Limb (tissue), 2 donors: ENCODE data around the gene REXO1.
A peak's percentile ranks its signal among the peaks of the same experiment; 100 is the strongest.

Source experiments
- DNase-seq, 2 donors: peaks; one replicate each; pipeline ENCODE4 v3.0.0-alpha.2; 2016; ENCODE audit errors: extremely low spot score in 2 of 2

Gene REXO1

DNA sequence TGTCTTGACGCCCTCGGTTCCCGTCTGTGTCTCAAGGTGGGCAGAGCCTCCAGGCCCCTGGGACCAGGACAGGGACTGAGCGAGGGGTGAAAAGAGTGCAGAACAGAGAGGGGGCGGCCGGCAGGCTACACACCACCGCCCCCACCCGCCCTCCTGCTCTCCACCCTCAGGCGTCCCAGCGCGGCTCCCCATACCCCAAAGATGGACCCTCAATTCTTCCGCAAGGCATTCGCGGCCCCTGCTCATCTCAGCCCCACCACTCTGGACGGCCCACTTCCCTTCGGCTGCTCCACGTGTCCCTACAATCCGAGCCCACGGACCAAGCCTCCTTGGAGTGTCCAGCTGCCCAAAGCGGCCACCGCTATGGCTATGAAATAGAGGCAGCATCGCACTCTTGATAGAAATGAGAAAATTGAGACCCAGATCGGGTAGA lies 13.3 kb upstream of the REXO1 start:
- no peak for DNase-seq

DNA sequence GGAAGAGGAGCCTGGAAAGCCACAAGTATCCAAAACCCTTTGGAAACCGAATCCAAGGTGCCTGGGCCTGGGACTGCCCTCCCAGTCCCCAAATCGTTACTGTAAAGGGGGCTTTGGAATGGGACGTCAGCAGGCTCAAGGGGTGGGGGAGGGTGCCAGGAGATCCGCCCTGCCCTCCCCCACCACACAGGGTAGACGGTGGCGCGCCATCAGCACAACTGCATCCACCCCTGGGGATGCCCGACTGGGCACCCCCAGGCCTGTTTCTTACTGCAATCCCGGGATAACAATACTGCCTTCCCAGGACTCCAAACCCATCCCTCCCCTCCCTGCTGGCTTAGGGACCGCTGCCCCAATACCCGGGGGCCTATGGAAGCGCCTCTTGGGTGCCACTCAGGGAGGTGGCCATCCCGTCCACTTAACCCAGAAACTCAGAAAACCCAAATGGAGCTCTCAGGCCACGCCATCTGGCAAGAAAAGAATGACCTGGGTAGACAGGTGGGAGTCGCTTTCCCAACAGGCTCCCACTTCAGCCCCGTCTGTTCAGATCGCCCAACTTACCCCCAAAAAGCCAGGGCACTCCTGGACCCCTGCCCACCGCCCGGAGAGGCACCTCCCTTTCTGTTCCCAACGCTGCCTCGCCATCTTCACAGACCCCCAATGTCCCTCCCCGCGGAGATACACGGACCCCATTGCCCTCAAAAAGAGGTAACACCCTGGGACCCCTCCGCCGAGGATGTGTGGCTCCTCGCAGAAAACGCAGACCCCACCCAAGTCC lies 12.7 kb upstream of the REXO1 start:
- no peak for DNase-seq

DNA sequence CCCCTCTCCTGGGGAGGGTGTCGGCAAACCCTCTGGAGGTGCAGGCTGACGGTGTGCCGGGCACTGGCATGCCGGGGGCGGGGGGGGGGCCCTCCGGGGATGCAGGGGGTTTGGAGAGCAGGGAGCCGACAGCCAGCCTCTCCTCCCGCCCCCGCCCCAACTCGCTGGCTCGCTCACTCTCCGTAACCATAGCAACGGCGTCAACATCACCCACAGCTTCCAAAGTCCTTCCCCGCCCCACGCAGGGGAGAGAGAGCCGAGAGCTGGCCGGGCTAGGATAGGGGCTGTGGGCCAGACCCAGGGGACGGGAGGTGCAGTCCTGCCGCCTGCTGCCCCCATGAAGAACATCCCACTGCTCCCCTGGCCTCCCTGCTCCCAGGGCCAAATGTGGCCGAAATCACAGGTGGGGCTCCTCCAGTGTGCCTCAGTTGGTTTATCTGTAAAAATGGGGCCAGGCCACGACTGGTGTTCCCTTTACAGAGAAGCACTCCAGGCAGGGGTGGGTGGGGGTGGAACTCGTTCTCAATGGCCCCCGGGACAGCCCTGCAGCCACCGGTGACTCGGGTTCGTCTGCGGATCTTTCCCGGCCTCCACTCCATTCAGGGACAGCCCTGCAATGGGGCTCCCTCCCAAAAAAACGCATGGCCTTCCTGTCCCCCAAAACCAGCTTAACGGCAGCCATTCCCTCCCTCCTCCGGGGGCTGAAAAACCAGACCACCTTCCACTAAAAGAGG lies 11.9 kb upstream of the REXO1 start:
- DNase-seq: peak; percentile 87

DNA sequence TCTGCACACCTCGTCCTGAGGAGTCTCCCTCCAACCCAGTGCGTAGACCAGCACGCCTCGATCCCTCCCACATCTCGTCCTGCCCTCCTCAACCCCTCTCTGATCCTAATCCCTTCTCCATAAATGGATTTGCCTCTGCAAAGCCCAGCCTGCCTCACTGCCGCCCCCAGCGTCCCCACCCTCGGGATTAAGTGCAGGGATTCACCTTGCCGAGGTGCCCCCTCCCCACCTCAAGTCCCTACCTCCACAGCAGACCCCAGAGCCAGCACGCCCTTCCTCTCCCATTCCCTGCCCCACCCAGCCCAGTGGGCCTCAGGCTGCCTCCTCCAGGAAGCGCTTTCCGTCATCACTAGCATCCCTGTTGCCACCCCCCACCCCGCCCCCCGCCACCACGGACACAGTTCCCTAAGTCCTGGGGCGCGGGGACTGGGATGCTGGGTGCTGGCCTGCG lies 11.1 kb upstream of the REXO1 start:
- no peak for DNase-seq

DNA sequence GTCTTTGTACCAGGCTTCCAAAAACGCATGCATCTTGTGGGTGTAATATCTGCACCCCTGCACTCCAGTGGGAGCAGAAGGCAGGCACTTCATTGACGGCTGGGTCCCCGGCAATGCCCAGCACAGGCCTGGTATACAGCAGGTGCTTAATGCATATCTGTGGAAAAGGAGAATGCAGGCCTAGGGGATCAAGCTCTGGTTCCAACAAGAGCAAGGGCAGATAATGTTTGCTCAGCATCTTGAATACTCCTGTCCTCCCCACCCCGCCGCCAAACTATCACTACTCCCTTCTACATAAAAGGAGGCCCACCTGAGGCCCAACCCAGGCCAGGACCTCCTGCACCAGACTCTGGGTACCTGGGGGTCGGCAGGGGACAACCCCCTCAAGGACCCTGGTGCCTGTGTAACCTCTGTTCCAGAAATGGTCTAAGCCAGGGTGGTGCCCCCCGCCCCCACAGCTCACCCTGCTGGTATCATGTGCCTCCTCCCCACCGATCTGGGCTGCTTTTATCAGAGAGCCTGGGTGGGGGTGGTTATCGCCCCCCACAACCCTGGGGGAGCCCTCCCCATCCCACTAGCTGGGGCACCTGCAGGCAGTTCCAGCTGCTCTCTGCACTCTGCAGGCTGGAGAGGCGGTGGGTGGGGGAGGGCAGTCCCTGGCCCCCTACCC lies 10.3 kb upstream of the REXO1 start:
- no peak for DNase-seq

DNA sequence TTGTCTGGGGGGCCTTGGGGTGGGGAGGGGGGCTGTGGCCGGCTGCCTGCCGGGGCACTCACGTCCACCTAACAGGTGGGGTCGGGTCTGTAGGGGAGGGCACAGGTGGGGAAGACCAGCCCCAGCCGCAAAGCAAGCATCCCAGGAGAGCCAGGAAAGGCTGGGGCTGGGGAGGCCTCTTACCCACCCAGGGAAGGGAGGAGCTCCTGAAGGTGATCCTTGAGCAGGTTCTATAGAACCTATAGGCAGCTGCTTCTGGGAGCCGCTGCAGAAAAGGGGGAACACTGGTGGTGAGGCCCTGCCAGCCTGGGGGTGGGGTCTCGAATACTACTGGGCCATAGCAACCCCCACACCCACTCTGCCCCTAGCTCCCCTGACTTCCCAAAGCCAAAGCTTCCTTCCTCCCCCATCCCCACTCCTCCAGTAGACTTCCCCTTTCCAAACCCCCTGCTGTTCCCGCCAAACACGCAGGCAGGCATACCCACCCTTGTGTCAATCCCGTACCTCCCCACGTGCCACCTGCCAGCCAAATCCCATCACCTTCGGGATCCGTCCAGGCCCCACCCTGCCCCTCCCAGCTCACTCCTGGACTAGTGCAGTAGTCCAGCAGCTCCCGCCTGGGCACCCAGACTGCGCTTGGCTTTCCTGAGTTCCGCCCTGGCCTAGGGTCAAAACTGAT lies 9.5 kb upstream of the REXO1 start:
- no peak for DNase-seq

DNA sequence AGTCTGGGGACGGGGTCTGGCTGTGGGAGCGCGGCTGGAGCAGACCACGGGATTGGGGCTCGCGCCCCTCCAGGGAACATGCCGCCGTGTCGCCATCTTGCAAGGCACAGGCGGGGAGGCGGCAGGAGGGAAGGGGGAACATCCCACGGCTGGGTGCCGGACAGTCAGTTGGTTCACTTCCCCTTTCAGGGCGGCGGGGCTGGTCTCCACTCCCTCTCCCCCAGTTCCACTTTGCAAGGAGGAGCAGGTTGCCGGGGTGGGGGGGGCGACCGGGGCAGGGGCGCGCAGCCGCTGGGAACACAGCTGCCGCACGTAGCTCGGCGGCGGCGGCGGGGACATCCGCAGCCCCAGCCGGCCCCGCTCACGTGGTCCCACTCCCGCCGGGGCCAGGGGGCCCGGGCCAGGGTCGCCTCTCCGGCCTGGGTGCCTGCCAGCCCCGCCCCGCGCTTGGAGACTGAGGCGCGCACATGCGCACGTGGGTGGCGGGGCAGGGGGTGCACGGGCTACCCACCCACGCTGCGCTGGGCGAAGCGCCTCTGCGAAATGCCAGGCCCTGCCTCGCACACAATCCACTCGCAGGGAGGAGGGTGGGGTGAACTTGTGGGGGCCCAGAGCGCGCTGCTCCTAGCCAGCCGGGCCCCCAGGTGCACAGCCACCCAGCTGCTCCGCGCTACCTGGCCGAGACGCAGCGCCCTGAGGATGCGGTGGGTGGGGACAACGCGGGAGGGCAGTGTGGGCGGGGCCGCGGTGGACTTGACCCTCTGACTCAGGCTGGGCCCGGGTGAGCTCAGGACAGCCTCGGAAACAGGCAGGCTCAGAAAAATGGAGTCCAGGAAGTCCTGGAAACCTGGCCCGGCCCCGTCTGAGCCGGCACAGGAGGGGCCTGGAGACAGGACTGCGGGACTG lies 8.7 kb upstream of the REXO1 start:
- peak; percentile 54 to 81 for DNase-seq

DNA sequence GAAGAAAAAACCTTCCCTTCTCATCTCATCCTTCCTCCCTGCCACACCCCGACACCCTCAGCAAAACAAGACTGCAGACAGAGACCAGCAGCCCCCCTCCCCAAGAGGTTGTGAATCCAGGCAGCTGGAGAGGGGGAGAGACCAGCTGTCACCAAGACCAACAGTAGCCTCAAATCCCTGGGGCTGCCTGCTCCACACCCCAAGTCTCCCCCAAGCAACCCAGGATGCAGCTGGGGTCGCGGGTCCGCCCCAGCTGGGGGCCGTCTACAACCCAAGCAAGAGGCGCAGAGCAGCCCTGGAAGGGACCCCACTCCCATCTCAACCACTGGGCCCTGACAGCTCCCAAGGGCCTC lies 8.0 kb upstream of the REXO1 start:
- no peak for DNase-seq

DNA sequence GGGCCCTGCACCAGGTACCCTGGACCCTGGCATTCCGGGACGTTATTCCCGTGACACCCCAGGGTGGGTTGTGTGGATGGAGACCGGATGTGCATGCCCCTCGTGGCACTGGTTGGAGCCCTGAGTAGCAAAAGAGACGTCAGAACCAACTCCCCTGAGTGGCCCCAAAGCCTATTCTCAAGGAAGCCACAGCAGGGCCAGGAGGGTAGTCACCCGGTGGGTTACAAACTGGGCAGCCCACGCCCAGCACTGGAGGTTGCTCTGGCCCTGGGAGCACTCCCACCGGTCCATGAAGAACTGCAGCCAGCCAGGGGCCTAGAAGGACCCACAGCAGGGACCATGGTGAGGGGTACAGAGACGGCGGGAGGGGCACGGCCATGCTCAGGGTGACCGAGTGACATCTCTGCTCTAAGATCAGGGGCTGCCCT lies 7.6 kb upstream of the REXO1 start:
- no peak for DNase-seq

DNA sequence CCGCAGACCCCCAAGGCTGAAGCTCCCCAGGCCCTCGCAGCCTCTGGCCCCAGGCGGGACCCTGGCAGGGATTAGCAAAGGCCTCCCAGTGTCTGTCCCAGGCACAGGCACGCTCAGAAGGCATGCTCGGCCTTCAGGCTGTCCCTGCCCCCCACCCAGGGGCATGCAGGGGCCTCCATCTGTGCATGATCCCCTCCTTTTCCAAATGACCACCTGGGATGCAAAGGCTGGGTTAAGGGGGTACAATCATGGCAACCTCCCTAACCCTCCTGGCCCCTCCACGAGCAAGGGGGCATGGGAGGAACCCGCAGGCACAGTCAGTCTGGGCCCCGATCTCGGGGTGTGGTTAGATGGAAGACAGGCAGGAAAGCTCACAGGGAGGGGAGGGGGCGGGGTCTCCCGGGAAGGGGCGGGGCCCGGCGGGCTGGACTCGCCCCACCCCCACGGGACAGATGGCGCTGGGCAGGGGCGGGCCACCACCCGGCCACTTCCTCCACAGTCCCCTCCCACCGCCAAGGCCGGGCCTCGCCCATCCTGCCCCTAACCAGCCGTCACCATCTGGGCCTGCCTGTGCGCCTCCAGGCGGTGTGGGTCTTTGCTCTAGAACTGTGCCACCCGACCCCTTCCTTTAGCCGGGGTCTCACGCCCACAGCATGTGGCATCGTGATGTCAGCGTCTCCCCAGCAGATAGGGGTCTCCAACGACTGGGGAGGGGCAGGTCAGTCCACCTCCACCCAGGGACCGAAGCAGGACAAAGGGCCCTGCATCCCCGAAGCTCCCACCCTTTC lies 7.0 kb upstream of the REXO1 start:
- peak; percentile 87 to 91 for DNase-seq

DNA sequence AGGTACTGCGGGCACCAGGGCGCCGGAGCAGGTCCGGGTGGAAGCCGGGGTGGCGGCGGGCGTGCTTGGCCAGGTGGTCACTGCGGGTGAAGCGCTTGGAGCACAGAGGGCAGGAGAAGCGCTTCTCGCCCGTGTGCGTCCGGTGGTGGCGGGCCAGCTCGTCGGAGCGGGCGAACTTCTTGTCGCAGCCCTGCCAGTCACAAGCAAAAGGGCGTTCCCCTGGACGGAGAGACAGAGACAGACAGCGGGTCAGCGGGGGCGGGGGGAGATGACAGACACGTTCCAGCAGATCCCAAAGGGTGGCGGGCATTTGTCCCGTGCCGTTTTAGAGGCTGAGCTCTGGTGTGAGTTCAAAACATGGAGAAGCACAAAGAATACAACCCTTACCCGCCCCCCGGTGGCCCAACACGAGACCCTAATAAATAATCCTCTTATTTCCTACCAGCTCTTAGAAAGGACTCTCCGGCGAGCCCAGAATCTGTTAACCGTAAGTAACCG lies 6.3 kb upstream of the REXO1 start:
- DNase-seq: no peak

DNA sequence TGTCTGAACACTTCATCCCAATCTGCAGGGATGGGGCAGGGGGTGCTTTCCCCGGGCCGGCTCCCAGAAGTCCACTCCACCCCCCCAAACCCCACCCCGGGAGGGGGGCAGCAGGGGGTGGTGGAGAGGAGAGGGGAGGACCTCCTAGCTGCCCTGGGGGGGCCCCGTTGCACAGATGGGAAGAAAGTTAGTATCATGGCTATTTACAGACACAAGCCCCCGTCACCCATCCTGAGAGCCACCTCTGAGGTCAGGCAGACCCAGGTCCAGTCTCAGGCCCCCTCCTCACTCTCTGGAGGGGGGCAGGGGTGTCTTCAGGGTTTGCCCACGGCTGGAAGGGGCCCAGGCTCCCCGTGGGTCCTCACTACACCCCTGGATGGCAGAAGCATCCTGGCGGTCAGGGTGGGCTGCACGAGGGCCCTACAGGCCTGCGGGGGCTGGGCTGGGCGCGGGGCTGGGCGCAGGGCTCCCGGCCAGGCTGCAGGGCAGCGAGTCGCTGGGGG lies 5.8 kb upstream of the REXO1 start:
- DNase-seq: no peak

DNA sequence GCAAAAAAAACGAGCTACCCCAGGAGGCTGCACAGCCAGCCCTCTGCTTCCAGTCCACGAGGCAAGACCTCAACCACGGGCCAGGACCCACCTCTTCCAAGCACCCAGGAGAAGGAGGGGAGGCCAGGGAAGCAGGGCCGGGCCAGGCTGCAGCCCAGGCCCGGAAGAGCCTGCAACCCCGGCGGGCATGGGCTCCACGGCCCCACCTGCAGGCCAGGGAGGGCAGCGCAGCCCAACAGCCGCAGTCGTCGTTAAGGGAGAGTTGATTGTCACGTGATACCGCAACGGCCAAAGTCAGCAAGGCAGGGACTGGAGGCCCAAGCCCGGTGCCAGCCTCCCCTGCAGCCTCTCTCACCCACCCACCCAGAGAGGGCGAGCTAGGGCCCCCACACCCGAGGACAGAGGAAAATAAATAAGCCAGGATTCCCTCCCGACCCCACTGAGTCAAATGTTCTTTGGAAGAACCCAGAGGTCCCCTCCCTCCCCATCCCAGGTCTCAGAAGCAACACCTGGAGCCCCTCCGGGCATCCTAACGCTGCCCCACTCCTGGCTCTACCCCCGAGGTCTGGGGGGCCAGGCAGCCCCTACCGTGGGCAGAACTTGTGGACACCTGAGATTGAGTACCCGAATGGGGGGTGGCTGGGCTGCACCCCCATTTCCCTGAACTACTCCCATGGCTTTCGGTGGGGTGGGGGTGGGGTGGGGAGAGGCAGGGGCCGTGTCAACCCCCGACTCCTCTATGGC lies 5.2 kb upstream of the REXO1 start:
- peak in 1 of 2 donors; percentile 81 for DNase-seq

DNA sequence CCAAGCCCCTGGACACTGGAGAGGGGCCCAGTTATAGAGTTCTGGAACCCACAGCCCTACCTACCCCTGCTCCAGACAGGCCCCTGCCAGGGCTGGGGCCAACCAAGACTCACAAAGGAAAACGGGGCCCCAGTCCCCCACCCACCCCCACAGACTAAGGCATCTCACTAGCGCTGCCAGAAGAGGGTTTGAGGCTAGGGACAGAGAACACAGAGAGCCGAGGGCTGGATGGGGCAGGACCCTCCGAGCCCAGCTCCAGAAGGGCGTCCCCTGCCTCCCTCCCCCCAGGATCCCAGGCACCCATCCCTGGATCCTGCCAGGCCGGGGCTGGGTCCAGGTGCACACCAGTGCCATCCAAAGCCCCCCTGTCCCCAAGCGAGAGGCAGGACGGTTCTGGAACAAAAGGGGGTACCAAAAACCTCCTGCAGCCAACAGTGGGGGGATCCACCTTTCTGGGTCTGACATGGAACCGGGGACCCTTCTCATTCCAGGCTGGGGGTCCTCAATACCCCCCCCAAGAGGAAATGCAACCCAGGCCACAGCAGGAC lies 4.4 kb upstream of the REXO1 start:
- no peak for DNase-seq

DNA sequence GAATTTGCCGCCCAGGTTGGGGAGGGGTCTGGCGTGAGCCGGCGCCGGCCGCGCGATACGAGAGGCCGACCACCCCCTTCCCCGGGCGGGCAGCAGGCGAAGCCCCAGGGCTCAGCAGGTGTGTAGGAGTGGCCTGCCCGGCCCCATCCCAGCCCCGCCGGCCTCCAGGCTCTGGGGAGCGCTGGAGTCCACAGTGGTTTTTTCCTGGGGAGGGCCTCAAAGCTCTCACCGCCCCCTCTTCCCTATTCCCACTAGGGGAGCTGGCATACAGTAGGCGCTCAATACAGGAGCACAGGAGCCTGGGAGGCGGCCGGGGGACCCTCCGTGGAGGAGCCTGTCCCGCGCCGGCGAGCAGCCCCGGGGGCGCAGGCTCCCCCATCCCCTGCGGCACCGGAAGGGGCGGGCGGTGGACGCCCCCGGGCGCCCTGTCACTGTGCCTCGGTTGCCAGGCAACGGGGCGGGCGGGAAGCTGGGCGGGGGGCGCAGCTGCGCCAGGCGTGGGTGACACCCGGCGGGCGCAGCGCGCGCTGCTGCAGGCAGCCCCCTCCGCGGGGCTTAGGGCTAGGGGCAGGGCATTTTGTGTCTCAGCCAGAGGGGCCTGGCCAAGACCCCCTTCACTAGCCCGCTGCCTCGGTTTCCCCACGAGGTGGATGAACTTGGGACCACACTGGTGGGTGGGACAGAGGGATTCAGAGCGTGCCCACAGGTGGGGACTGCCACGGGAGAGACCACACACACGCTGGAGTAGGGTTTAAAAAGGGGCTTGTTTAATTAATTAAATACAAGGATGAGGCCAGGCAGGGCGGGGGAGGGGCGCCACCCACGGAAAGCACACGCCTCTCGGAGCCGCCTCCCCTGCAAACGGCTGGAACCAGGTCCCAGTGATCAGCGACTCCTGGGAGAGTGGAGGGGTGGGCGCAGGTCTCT lies 3.6 kb upstream of the REXO1 start:
- DNase-seq: peak; percentile 47 to 84

DNA sequence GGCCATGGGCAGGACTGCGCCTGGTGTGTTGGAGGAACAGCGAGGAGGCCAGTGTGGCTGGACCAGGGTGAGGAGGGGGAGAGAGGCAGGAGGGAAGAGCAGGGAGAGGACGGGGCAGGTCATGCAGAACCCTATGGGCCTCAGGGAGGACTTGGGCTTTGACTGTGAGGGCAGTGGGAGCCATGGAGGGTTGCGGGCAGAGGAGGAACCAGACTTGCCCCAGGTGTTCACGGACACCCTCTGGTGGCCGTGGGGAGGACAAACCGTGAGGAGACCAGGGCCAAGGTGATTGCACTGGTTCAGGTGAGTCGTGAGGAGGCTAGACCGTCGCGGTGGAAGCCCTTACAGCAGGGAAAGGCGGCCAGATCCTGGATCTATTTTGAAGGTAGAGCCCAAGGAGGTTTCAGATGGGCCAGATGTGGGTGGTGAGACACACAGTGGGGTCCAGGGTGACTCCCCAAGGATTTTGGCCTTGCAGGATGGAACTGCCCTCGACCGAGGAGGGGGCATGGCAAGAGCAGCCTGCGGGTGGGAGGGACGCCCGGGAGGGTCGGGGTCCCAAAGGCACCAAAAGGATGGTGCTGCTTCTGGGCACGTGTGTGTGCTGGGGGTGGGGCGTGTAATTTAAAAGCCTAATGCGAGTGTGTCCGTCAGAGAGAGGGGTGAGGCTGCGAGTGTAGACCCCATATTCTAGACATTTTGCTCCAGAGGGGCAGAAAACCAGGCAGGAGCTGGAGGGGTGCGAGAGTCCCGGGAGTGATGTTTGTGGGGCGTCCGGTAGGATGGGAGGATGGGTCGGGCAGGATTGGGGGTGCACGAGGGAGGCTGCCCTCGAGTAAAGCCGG lies 2.7 kb upstream of the REXO1 start:
- no peak for DNase-seq
